Smooth muscle cell (in vitro differentiated cells): Measurements from ENCODE around the gene ENOX1. TPM values are rescaled to one million over a fixed set of nuclear protein-coding genes. Genes with fewer than 3 reads are reported as not detected.

Experiments
- DNase-seq: peaks from one replicate; lab custom pipeline; 2025; ENCODE audit not compliant: unreplicated experiment; lab: John Stamatoyannopoulos, UW
- H2AFZ ChIP-seq: fragments of 200-600 bp; sonication (generic); 2 replicates; pipeline ENCODE4 v1.6.0; 2016; ENCODE audit warnings: antibody characterized with exemption, low read depth, mild to moderate bottlenecking
- H3F3A ChIP-seq: fragments of 200-600 bp; sonication (generic); 2 replicates; pipeline ENCODE4 v1.6.0; 2017; ENCODE audit warnings: antibody characterized with exemption, low read depth
- H3K27ac ChIP-seq: fragments of 200-600 bp; sonication (generic); 2 replicates; pipeline ENCODE4 v1.5.1; 2016; ENCODE audit warnings: low read depth, mild to moderate bottlenecking
- H3K27me3 ChIP-seq: fragments of 200-600 bp; sonication (generic); 2 replicates; pipeline ENCODE4 v1.6.1; 2016; ENCODE audit warnings: low read depth, mild to moderate bottlenecking
- H3K36me3 ChIP-seq: fragments of 200-600 bp; sonication (generic); 2 replicates; pipeline ENCODE4 v1.5.1; 2016; ENCODE audit warnings: low read depth
- H3K4me1 ChIP-seq: fragments of 200-600 bp; sonication (generic); 2 replicates; pipeline ENCODE4 v1.5.1; 2016; ENCODE audit warnings: low read depth
- H3K4me2 ChIP-seq: fragments of 200-600 bp; sonication (generic); 2 replicates; pipeline ENCODE4 v1.6.0; 2016; ENCODE audit warnings: mild to moderate bottlenecking
- H3K4me3 ChIP-seq: fragments of 200-600 bp; sonication (generic); 2 replicates; pipeline ENCODE4 v1.5.1; 2016; ENCODE audit warnings: mild to moderate bottlenecking
- H3K79me2 ChIP-seq: fragments of 200-600 bp; sonication (generic); 2 replicates; pipeline ENCODE4 v1.6.0; 2016; ENCODE audit warnings: low read depth, mild to moderate bottlenecking
- H3K9ac ChIP-seq: fragments of 200-600 bp; sonication (generic); 2 replicates; pipeline ENCODE4 v1.6.0; 2016; ENCODE audit warnings: low read depth
- H3K9me3 ChIP-seq: fragments of 200-600 bp; sonication (generic); replicated peaks from 2 replicates; pipeline ENCODE4 v1.5.1; 2016; ENCODE audit warnings: low read depth
- H4K20me1 ChIP-seq: fragments of 200-600 bp; sonication (generic); 2 replicates; pipeline ENCODE4 v1.6.0; 2016; ENCODE audit warnings: low read depth
- WGBS: methylation state at CpG from one replicate; pipeline ENCODE4 v1.1.7; 2016; ENCODE audit warnings: low lambda C conversion rate; 5-methylcytosine and 5-hydroxymethylcytosine counted together
- polyA plus RNA-seq: library from polyadenylated mRNA; unstranded; fragments of >200 nt; fragmentation: Nextera tagmentation; extraction: Ambion mirVana; gene quantifications from 2 replicates; pipeline ENCODE4 v1.2.1, GENCODE V29; 2016
- total RNA-seq: library from RNA; depleted of rRNA; stranded (reverse); fragments of >200 nt; gene quantifications from 2 replicates; pipeline ENCODE4 v1.2.3, GENCODE V29; 2014
- TF ChIP-seq, protein P1 (sequence below): fragments of 200-600 bp; sonication (generic); IDR thresholded peaks from 2 replicates; pipeline ENCODE4 v1.5.1; 2017; ENCODE audit warnings: borderline replicate concordance, mild to moderate bottlenecking, antibody characterized with exemption; ENCODE audit not compliant: insufficient read depth, poor library complexity, severe bottlenecking

ENOX1 gene
- total and polyA plus RNA-seq, 2 experiments from 2014 or later: 1.9 to 2.6 TPM

GRCh38 chr13:43767341-43767931 is 19.3 kb downstream of the ENOX1 start:
- Histone ChIP-seq H3K27me3 (no peaks in the 10 kb centered on the region), H3K4me2 (no peak overlapping the region), H4K20me1 (no peaks in the 10 kb centered on the region), H3K9ac (no peak overlapping the region), H3K4me3 (no peak overlapping the region), H3K27ac (no peak overlapping the region), H3K79me2 (no peaks in the 10 kb centered on the region), H3K4me1 (no peaks in the 10 kb centered on the region), H3K36me3 (no peaks in the 10 kb centered on the region), H3F3A (no peaks in the 10 kb centered on the region), H3K9me3 (no peaks in the 10 kb centered on the region), H2AFZ (no peak overlapping the region)
- no peak for DNase-seq
- TF ChIP-seq, protein P1, sequence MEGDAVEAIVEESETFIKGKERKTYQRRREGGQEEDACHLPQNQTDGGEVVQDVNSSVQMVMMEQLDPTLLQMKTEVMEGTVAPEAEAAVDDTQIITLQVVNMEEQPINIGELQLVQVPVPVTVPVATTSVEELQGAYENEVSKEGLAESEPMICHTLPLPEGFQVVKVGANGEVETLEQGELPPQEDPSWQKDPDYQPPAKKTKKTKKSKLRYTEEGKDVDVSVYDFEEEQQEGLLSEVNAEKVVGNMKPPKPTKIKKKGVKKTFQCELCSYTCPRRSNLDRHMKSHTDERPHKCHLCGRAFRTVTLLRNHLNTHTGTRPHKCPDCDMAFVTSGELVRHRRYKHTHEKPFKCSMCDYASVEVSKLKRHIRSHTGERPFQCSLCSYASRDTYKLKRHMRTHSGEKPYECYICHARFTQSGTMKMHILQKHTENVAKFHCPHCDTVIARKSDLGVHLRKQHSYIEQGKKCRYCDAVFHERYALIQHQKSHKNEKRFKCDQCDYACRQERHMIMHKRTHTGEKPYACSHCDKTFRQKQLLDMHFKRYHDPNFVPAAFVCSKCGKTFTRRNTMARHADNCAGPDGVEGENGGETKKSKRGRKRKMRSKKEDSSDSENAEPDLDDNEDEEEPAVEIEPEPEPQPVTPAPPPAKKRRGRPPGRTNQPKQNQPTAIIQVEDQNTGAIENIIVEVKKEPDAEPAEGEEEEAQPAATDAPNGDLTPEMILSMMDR: no peak
- 80% methylated on average over 2 of the region's 2 CpGs for WGBS

DNA sequence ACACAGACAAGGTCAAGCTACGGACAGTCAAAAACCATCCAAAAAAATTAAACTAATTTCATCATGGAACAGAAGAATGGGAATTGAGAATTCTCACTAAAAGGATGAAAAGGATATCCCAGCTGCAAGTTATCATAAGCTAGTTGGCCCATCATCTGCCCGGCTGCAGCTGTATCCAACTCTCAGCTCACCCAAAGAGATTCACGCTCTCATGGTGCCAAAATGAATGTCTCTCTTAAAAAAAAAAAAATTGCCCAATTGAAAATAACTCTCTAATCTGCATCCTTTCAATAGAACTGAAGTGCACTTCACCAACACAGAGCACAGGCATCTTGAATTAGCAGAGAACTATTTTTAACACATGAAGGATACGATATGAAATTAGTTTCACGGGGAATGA is 20.0 kb downstream of the ENOX1 start:
- H3K4me2 ChIP-seq: no peak overlapping the region
- H3K27me3 ChIP-seq: no peaks in the 10 kb centered on the region
- H3K27ac ChIP-seq: no peak overlapping the region
- H4K20me1 ChIP-seq: no peaks in the 10 kb centered on the region
- H3K9ac ChIP-seq: no peak overlapping the region
- TF ChIP-seq, protein P1: no peak
- 92% methylated on average over 5 of the region's 5 CpGs for WGBS
- no peak overlapping the region for H3K4me3 ChIP-seq
- no peak for DNase-seq
- H3K79me2 ChIP-seq: no peaks in the 10 kb centered on the region
- H3K4me1 ChIP-seq: no peaks in the 10 kb centered on the region
- H3F3A ChIP-seq: no peaks in the 10 kb centered on the region
- H2AFZ ChIP-seq: no peak overlapping the region
- no peaks in the 10 kb centered on the region for H3K36me3 ChIP-seq
- no peaks in the 10 kb centered on the region for H3K9me3 ChIP-seq

DNA sequence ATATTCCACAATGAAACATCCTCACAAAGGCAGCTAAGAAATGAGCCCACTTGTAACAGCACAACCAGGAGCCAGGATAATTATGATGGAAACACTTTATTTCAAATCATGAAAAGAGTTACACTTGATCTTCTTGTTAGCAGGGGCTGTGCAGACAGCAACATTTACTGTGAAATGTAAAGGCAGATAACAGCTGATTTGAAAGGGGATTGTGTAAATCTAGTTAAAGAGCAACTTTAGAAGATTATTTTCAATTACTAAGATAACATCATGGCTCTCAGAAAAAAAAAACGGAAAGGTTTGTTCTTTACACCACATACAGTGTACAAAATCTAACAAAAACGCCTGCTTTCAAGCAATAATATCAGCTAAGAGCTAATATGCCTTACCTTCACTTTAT is 22.4 kb downstream of the ENOX1 start:
- Histone ChIP-seq H3K36me3 (no peaks in the 10 kb centered on the region), H4K20me1 (no peaks in the 10 kb centered on the region), H3K4me3 (no peak overlapping the region), H3K9ac (no peak overlapping the region), H3K4me1 (no peaks in the 10 kb centered on the region), H3K9me3 (no peaks in the 10 kb centered on the region), H3K4me2 (no peak overlapping the region), H3K27ac (no peak overlapping the region), H3K79me2 (no peaks in the 10 kb centered on the region), H3F3A (no peaks in the 10 kb centered on the region), H3K27me3 (no peaks in the 10 kb centered on the region), H2AFZ (no peak overlapping the region)
- TF ChIP-seq, protein P1: no peak
- WGBS: 59% methylated on average over 2 of the region's 2 CpGs
- no peak for DNase-seq

DNA sequence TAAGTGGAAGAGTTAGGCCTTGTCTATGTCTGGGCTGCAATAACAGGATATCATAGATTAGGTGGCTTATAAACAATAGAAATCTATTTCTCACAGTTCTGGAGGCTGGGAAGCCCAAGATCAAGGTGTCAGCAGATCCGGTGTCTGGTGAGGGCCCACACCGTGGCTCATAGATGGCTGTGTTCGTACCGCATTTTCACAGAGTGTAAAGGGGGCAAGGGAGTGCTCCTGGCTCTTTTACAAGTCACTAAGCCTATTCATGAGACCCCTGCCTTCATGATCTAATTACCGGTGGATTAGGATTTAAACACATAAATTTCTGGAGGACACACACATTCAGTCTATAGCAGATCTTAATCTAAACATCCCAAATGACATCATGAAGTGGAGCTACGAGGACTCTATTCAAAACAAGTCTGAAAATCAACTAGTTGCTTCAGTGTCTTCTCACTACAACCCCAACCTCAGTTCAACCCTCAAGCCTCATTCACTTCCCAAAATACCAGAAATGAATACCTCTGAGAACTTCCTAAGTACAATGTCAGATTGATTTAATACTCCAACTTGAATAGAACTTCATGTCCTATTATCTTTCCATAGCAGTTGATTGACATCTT is 23.5 kb downstream of the ENOX1 start:
- Histone ChIP-seq H3K36me3 (no peaks in the 10 kb centered on the region), H2AFZ (no peak overlapping the region), H4K20me1 (no peaks in the 10 kb centered on the region), H3K9ac (no peak overlapping the region), H3K4me2 (no peak overlapping the region), H3F3A (no peaks in the 10 kb centered on the region), H3K27me3 (no peaks in the 10 kb centered on the region), H3K4me3 (no peak overlapping the region), H3K4me1 (no peaks in the 10 kb centered on the region), H3K9me3 (no peaks in the 10 kb centered on the region), H3K27ac (no peak overlapping the region), H3K79me2 (no peaks in the 10 kb centered on the region)
- no peak for DNase-seq
- TF ChIP-seq, protein P1: no peak
- 90% methylated on average over 6 of the region's 6 CpGs for WGBS
